Measurements from ENCODE around the gene NCKAP1. TPM values are rescaled to one million over a fixed set of nuclear protein-coding genes. Genes with fewer than 3 reads are reported as not detected.

NCKAP1 gene
- total RNA-seq, 1 experiment from 2014 or later, result 115 TPM

DNA sequence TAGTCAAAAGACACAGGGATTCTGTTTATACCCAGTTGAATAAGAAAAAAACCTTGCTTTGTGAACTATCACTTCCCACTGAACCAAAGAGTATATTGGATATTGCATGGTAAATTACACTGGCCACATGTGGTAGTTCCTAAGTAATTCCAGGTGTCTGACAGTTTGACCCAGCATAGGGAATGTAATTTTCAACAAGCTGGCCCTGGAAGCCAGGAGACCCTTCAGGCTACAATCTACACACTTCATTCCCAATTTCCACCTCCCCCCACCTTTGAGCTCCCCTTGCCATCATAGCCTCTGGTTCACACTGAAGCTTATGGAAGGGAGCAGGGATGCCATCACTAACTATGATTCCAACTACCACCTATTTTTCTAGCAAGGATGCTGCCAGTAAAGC lies 174.6 kb downstream of the NCKAP1 start:
- no peak for ATAC-seq

DNA sequence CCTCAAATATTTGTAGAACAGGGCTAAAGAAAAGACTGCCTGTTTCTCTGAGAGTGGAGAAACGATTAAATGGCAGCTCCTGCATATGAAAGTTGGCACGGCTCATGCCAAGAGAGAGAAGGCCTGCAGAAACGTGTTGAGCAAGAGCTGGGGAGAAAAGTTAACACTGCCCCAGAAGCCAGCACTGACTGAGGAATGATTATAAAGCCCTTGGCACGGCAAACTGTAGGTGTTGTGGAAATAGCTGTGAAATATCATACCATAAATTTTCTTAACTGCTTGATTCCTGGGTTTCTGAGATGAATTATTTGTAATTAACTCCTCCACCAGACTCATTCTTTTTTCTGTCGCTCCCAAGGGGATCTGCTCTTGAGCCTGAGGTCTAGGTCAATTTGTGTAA lies 176.2 kb downstream of the NCKAP1 start:
- Histone ChIP-seq H3K4me3 (replicated peaks in 1 of 2; ENCODE audit: low read depth in 1 of 2, low read length in 2 of 2) (no peak overlapping the region), H3K9me3 (ENCODE audit: control insufficient read depth in 1 of 2, insufficient read depth in 1 of 2, low read depth in 1 of 2, low read length in 2 of 2) (no peaks in the 10 kb centered on the region), H3K4me2 (ENCODE audit: low read length) (no peak overlapping the region), H4K20me1 (ENCODE audit: insufficient read depth) (no peaks in the 10 kb centered on the region), H3K36me3 (ENCODE audit: control insufficient read depth in 1 of 2, insufficient read depth in 2 of 2, low read length in 2 of 2) (no peaks in the 10 kb centered on the region), H3K79me2 (ENCODE audit: insufficient read depth, low read length) (no peaks in the 10 kb centered on the region), H3K4me1 (ENCODE audit: control insufficient read depth in 1 of 2, insufficient read depth in 2 of 2, low read length in 2 of 2) (peaks cover 0 to 5% of the 10 kb centered on the region in 2 experiments; a peak in 1 of 4 replicates), H2AFZ (ENCODE audit: low read depth, low read length, poor library complexity, severe bottlenecking) (no peak overlapping the region), H3K27ac (ENCODE audit: low read depth, low read length) (no peak overlapping the region), H3K27me3 (ENCODE audit: insufficient read depth, low read length) (no peaks in the 10 kb centered on the region), H3K9me2 (ENCODE audit: insufficient read depth) (no peaks in the 10 kb centered on the region), H3K9ac (ENCODE audit: low read length) (no peak overlapping the region)
- POLR2A ChIA-PET, result no interaction called here
- DNase-seq (ENCODE audit: low read depth, low spot score) (no peak), ATAC-seq (no peak)
- TF ChIP-seq TCF7L2 (IDR thresholded peaks at IDR 0.05; ENCODE audit: borderline replicate concordance, extremely low read depth, insufficient read depth, insufficient read length) (no peak), SP1 (IDR thresholded peaks at IDR 0.05; ENCODE audit: low read depth) (no peak), EZH2phosphoT487 (IDR thresholded peaks at IDR 0.05; ENCODE audit: borderline replicate concordance) (no peak), FOSL1 (IDR thresholded peaks at IDR 0.05; ENCODE audit: low read depth) (no peak), JUND (IDR thresholded peaks at IDR 0.05) (no peak), ZFX (IDR thresholded peaks at IDR 0.05) (no peak)
- TF ChIP-seq, protein P1, sequence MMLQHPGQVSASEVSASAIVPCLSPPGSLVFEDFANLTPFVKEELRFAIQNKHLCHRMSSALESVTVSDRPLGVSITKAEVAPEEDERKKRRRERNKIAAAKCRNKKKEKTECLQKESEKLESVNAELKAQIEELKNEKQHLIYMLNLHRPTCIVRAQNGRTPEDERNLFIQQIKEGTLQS (IDR thresholded peaks at IDR 0.05), result no peak
- no TSS peak for BruUV-seq (replicated peaks)
- intact Hi-C loops (cut with micrococcal nuclease), result no loop called here
- CTCF ChIA-PET, result interaction anchor here (1.7 kb wide), 1 partner anchor 8 kb away, joined by 3 read pairs; no protein-coding TSS in a partner anchor
- RAD21 ChIA-PET (ENCODE audit: low non-redundant PET in 1 of 2, low total read pairs in 2 of 2, uncharacterized antibody in 2 of 2, unreplicated experiment in 2 of 2), result no interaction called here

More for the DNA sequence above, 174.6 kb downstream of the NCKAP1 start:
- DNase-seq (ENCODE audit: low read depth, low spot score), result no peak
- Histone ChIP-seq H3K27me3 (ENCODE audit: insufficient read depth, low read length) (no peaks in the 10 kb centered on the region), H3K36me3 (ENCODE audit: control insufficient read depth in 1 of 2, insufficient read depth in 2 of 2, low read length in 2 of 2) (no peaks in the 10 kb centered on the region), H3K4me1 (ENCODE audit: control insufficient read depth in 1 of 2, insufficient read depth in 2 of 2, low read length in 2 of 2) (peaks cover 0 to 5% of the 10 kb centered on the region in 2 experiments; a peak in 1 of 4 replicates), H3K79me2 (ENCODE audit: insufficient read depth, low read length) (no peaks in the 10 kb centered on the region), H2AFZ (ENCODE audit: low read depth, low read length, poor library complexity, severe bottlenecking) (no peak overlapping the region), H3K4me3 (replicated peaks in 1 of 2; ENCODE audit: low read depth in 1 of 2, low read length in 2 of 2) (no peak overlapping the region), H3K27ac (ENCODE audit: low read depth, low read length) (no peak overlapping the region), H3K4me2 (ENCODE audit: low read length) (no peak overlapping the region), H4K20me1 (ENCODE audit: insufficient read depth) (no peaks in the 10 kb centered on the region), H3K9me2 (ENCODE audit: insufficient read depth) (no peaks in the 10 kb centered on the region), H3K9ac (ENCODE audit: low read length) (no peak overlapping the region), H3K9me3 (ENCODE audit: control insufficient read depth in 1 of 2, insufficient read depth in 1 of 2, low read depth in 1 of 2, low read length in 2 of 2) (no peaks in the 10 kb centered on the region)
- intact Hi-C loops (cut with micrococcal nuclease), result no loop called here
- ChIA-PET CTCF (no interaction called here), RAD21 (ENCODE audit: low non-redundant PET in 1 of 2, low total read pairs in 2 of 2, uncharacterized antibody in 2 of 2, unreplicated experiment in 2 of 2) (interaction anchor here in 1 of 2 experiments (0.6 kb wide), 1 partner anchor 318 kb away, joined by 3 read pairs; no protein-coding TSS in a partner anchor), POLR2A (no interaction called here)
- no TSS peak for BruUV-seq (replicated peaks)
- no peak for TF ChIP-seq RAD21 (IDR thresholded peaks at IDR 0.05; ENCODE audit: low read depth)
- TF ChIP-seq SP1 (IDR thresholded peaks at IDR 0.05; ENCODE audit: low read depth), result no peak
- TF ChIP-seq EGR1 (IDR thresholded peaks at IDR 0.05; ENCODE audit: low read depth), result no peak
- TF ChIP-seq, protein P1 (IDR thresholded peaks at IDR 0.05), result no peak
- TF ChIP-seq POLR2A (IDR thresholded peaks at IDR 0.05; ENCODE audit: borderline replicate concordance, extremely low read depth, insufficient read depth, insufficient read length), result no peak
- TF ChIP-seq SIN3A (IDR thresholded peaks at IDR 0.05; ENCODE audit: low read depth), result no peak
- TF ChIP-seq, protein P2, sequence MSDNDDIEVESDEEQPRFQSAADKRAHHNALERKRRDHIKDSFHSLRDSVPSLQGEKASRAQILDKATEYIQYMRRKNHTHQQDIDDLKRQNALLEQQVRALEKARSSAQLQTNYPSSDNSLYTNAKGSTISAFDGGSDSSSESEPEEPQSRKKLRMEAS (IDR thresholded peaks at IDR 0.05), result no peak
- no peak for TF ChIP-seq YY1 (IDR thresholded peaks at IDR 0.05; ENCODE audit: extremely low read depth, insufficient replicate concordance, low read depth, low read length)
- no peak for TF ChIP-seq FOSL1 (IDR thresholded peaks at IDR 0.05; ENCODE audit: low read depth)
- no peak for TF ChIP-seq CBX3 (IDR thresholded peaks at IDR 0.05; ENCODE audit: low read depth)
